ENCODE results near the gene SNRNP40.

SNRNP40 gene

DNA sequence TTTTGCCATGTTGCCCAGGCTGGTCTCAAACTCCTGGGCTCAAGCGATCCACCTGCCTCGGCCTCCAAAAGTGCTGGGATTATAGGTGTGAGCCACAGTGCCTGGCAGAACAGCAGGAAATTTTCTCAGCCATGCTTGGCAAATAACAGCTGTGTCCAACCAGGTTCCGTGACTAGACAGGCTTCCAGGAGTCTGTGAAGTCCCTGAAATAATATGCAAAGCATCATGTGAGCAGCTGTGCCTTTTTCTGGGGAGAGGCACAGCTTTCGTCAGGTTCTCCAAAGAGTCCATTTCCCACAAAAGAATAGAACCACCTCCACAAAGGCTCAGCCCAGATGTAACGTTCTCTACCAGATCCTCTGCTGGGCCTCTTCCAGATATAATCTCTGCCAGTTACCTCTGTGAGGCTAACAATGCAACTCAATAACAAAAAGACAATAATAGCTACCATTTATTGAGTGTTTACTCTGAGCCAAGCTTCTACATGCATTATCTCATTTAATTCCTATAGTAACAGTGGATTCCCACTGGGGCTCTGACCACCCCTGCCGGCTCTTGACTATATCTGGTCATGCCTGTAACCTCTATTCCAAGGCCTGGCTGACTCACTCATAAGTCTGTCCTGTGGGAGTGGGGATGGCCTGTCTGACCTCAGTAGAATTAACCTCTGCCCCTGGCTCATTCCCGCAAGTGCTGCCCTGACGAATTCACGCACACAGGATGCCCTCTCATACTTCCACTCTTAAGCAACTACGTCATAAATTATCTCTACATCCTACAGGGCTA is 52.9 kb downstream of the SNRNP40 start:
- DNase-seq (ENCODE audit: low read depth): peak; percentile 78
- TF ChIP-seq, protein P1, sequence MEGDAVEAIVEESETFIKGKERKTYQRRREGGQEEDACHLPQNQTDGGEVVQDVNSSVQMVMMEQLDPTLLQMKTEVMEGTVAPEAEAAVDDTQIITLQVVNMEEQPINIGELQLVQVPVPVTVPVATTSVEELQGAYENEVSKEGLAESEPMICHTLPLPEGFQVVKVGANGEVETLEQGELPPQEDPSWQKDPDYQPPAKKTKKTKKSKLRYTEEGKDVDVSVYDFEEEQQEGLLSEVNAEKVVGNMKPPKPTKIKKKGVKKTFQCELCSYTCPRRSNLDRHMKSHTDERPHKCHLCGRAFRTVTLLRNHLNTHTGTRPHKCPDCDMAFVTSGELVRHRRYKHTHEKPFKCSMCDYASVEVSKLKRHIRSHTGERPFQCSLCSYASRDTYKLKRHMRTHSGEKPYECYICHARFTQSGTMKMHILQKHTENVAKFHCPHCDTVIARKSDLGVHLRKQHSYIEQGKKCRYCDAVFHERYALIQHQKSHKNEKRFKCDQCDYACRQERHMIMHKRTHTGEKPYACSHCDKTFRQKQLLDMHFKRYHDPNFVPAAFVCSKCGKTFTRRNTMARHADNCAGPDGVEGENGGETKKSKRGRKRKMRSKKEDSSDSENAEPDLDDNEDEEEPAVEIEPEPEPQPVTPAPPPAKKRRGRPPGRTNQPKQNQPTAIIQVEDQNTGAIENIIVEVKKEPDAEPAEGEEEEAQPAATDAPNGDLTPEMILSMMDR (conservative IDR thresholded peaks at IDR 0.05; ENCODE audit: control insufficient read depth, insufficient read depth, low read depth, low read length): no peak
- no peak overlapping the region for H3K4me3 ChIP-seq (ENCODE audit: control insufficient read depth, low read depth, low read length)

DNA sequence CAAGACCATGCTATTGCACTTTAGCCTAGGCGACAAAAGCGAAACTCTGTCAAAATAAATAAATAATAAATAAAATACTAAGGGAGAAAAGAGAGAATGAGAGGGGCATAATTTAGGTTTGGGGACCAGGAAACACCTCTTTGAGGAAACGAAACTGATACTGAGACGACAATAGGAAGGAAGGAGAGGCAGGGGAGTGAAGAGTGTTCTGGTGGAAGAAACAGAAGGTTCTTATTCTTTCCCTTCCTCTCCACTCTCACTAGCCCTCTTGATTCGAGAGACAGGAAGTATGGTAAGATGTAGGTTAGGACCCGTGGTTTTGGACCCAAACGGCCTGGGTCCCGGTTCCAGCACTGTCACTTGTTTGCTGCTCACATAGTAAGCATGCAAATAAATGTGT is 55.3 kb downstream of the SNRNP40 start:
- no peak for DNase-seq (ENCODE audit: low read depth)
- TF ChIP-seq, protein P1 (conservative IDR thresholded peaks at IDR 0.05; ENCODE audit: control insufficient read depth, insufficient read depth, low read depth, low read length): no peak
- H3K4me3 ChIP-seq (ENCODE audit: control insufficient read depth, low read depth, low read length): no peak overlapping the region

DNA sequence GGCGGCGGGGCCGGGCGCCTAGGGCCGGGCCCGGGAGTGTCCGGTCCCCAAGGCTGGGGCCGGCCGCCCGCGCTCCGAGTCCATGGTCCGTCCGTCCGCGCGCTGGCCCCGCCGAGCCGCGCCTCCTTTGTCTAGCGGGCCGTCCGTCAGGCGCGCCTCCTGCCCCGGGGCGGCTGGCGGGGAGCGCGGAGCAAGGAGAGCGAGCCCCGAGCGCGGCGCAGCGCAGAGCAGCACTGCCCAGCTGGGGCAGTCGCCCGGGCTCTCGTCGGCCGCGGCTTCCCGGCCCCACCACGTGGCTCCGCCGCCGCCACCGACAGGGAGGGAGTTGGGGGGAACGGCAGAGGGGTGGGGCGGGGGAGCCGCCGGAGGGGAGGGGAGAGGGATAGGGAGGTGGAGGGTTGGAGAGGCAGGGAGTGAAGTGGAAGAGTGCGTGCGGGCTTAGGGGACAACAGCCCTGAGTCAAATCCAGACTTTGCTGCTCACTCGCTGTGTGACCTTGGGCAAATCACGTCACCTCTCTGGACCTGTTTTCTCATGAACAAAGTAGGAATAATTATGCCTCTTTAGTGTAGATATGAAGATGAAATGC is 56.8 kb downstream of the SNRNP40 start, which contains the start of gene NKAIN1:
Gene NKAIN1 (minus strand): TSS at position 235 of the 589 bp plus-strand sequence. CDS start 340 bp downstream, outside the sequence.
- no peak within 1 kb of the TSS for H3K4me3 ChIP-seq (ENCODE audit: control insufficient read depth, low read depth, low read length)
- peak; percentile 14 for DNase-seq (ENCODE audit: low read depth)
- TF ChIP-seq, protein P1 (conservative IDR thresholded peaks at IDR 0.05; ENCODE audit: control insufficient read depth, insufficient read depth, low read depth, low read length): no peak

DNA sequence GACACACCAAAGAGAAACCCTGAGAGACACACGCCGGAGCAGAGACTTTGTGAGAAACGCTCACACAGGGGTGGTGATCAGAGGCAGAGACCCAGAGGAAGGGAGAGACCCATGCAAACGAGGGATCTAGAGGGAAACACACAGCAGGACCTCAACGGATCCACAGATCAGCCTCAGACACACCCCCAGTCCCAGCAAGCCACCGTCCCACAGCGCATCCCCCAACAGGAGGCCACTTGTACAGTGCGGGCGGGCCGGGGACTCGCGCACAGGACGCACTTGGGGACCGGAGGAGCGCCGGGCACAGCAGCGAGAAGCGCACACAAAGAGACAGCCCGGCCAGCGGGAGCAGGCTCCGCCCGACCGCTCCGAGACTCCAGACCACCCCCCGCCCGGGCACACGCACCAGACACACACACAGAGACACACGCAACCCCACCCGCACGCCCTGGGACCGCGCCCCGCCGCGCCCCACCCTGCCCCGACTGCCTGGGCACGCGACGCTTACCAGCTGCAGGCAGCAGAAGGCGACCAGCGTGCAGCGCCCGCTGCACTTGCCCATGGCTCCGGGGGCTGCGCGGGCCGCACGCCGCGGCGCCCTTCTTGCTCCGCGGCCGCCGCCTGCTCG is 57.5 kb downstream of the SNRNP40 start:
- no peak overlapping the region for H3K4me3 ChIP-seq (ENCODE audit: control insufficient read depth, low read depth, low read length)
- TF ChIP-seq, protein P1 (conservative IDR thresholded peaks at IDR 0.05; ENCODE audit: control insufficient read depth, insufficient read depth, low read depth, low read length): no peak
- DNase-seq (ENCODE audit: low read depth): no peak

DNA sequence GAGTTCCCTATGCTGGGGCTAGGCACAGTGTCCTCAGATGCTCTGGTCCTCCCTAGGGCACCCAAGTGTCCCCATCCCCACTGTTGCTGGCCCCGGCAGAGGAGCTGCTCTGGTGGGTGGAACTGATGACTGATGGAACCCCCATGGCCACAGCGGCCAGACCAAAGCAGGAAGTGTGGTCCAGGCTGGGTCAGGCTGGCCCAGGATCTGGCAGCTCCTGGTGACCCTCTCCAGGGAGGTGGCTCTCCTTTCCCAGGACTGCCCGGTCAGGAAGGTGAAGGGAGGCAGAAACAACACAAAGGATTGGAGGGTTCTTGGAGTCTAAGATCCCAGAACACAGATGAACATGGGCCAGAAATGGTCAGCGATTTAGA is 58.0 kb downstream of the SNRNP40 start:
- DNase-seq (ENCODE audit: low read depth): no peak
- TF ChIP-seq, protein P1 (conservative IDR thresholded peaks at IDR 0.05; ENCODE audit: control insufficient read depth, insufficient read depth, low read depth, low read length): no peak
- no peak overlapping the region for H3K4me3 ChIP-seq (ENCODE audit: control insufficient read depth, low read depth, low read length)

DNA sequence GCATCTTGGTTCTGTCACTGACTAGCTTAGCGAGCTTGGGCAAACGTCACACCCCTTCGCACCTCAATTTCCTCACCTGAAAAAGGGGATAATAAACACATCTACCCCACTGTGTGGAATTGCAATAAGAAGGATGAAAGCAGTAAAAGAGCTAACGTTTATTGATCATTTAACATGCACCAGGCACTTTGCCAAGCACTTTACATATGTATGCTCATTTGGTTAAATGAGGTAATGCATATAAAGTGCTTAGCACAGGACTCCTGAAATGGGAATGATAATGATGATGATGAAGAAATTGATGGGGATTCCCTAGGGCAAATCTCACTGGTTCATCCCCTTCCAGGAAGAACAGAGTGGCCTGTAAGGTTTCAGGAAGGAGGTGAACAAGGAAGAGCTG is 61.7 kb downstream of the SNRNP40 start:
- DNase-seq (ENCODE audit: low read depth): no peak
- TF ChIP-seq, protein P1 (conservative IDR thresholded peaks at IDR 0.05; ENCODE audit: control insufficient read depth, insufficient read depth, low read depth, low read length): no peak
- no peak overlapping the region for H3K4me3 ChIP-seq (ENCODE audit: control insufficient read depth, low read depth, low read length)

Data from fibroblast of mammary gland (primary cell).